ENCODE results near the gene TAF11L12.
"Not testable (repeated sequence)": the region's sequence is repeated elsewhere in the genome, so short reads cannot be mapped to it uniquely, and the experiment has no call there.

The TAF11L12 gene

DNA sequence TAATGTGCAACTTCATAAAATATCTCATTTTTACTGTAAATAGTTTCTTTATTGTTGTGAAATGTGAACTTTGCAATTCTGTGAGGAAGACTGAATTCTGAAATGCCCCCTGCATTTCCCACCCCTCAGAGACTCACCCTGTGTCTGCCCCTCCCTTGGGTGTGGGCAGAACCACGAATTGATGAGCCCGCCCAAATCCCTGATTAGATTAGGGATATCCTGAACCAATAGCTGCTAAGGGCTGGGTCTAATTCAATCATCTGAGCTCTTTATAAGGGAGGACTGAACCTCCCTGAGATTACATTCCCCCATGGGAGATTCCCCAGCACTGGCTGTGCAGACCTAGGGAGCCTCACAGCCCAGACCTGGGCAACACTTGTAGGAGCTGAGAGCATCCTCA lies at the start of gene TAF11L12:
Gene TAF11L12, plus strand, starts transcription at position 301 of the 400 bp plus-strand sequence.
- not testable (repeated sequence) for DNase-seq (ENCODE audit: low read depth); H3K4me3 ChIP-seq (ENCODE audit: low read length)

DNA sequence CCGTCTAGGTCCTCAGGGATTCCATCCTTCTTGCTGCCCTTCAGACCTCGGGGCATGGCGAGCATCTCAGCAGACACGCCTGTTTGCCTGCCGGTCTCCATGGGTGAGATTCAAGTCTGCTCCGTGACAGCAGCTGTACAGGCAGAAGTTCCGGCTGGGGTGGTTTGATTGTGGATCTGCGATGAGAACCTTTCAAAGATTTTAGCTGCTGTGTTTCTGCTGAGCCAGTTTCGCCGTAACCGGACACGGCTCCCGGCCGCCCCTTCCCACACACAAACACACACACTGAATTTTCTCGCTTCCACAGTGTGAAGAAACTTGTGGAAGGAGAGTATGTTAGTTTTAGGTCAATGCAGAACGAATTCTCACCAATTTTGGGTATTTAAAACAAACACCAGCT lies 24.5 kb upstream of the TAF11L12 start, which contains the start of gene TAF11L7:
Gene TAF11L7, minus strand, starts transcription at position 101 of the 400 bp plus-strand sequence.
- not testable (repeated sequence) for H3K4me3 ChIP-seq (ENCODE audit: low read length); DNase-seq (ENCODE audit: low read depth)

DNA sequence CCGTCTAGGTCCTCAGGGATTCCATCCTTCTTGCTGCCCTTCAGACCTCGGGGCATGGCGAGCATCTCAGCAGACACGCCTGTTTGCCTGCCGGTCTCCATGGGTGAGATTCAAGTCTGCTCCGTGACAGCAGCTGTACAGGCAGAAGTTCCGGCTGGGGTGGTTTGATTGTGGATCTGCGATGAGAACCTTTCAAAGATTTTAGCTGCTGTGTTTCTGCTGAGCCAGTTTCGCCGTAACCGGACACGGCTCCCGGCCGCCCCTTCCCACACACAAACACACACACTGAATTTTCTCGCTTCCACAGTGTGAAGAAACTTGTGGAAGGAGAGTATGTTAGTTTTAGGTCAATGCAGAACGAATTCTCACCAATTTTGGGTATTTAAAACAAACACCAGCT lies 19.3 kb upstream of the TAF11L12 start, which contains the start of gene TAF11L8:
Gene TAF11L8, minus strand, starts transcription at position 101 of the 400 bp plus-strand sequence.
- H3K4me3 ChIP-seq (ENCODE audit: low read length): not testable (repeated sequence)

DNA sequence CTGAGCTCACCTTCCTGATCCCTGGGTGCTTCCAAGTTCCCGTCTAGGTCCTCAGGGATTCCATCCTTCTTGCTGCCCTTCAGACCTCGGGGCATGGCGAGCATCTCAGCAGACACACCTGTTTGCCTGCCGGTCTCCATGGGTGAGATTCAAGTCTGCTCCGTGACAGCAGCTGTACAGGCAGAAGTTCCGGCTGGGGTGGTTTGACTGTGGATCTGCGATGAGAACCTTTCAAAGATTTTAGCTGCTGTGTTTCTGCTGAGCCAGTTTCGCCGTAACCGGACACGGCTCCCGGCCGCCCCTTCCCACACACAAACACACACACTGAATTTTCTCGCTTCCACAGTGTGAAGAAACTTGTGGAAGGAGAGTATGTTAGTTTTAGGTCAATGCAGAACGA lies 15.9 kb upstream of the TAF11L12 start, which contains the start of gene TAF11L9:
Gene TAF11L9, minus strand, starts transcription at position 140 of the 400 bp plus-strand sequence.
- not testable (repeated sequence) for DNase-seq (ENCODE audit: low read depth); H3K4me3 ChIP-seq (ENCODE audit: low read length)

More for the DNA sequence above, 19.3 kb upstream of the TAF11L12 start, which contains the start of gene TAF11L8:
- not testable (repeated sequence) for DNase-seq (ENCODE audit: low read depth)

DNA sequence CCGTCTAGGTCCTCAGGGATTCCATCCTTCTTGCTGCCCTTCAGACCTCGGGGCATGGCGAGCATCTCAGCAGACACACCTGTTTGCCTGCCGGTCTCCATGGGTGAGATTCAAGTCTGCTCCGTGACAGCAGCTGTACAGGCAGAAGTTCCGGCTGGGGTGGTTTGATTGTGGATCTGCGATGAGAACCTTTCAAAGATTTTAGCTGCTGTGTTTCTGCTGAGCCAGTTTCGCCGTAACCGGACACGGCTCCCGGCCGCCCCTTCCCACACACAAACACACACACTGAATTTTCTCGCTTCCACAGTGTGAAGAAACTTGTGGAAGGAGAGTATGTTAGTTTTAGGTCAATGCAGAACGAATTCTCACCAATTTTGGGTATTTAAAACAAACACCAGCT lies 12.5 kb upstream of the TAF11L12 start, which contains the start of gene TAF11L10:
Gene TAF11L10, minus strand, starts transcription at position 101 of the 400 bp plus-strand sequence.
- H3K4me3 ChIP-seq (ENCODE audit: low read length); DNase-seq (ENCODE audit: low read depth): not testable (repeated sequence)

DNA sequence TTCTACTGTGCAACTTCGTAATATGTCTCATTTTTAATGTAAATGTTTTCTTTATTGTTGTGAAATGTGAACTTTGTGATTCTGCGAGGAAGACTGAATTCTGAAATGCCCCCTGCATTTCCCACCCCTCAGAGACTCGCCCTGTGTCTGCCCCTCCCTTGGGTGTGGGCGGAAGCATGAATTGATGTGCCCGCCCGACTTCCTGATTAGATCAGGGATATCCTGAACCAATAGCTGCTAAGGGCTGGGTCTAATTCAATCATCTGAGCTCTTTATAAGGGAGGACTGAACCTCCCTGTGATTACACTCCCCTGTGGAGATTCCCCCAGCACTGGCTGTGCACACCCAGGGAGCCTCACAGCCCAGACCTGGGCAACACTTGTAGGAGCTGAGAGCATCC lies 6.3 kb upstream of the TAF11L12 start, which contains the start of gene TAF11L11:
Gene TAF11L11, plus strand, starts transcription at position 304 of the 400 bp plus-strand sequence.
- H3K4me3 ChIP-seq (ENCODE audit: low read length); DNase-seq (ENCODE audit: low read depth): not testable (repeated sequence)

DNA sequence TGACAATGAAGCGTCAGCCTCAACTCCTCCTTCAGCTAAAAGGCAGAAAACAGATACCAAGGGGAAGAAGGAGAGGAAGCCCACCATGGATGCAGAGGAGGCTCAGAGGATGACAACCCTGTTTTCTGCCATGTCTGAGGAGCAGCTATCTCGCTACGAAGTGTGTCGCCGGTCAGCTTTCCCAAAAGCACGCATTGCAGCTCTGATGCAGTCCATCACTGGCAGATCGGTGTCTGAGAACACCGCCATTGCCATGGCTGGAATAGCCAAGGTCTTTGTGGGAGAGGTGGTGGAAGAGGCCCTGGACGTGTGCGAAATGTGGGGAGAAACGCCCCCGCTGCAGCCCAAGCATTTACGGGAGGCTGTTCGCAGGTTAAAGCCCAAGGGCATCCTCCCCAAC lies 5.2 kb upstream of the TAF11L12 start:
- no peak for DNase-seq (ENCODE audit: low read depth)
- H3K4me3 ChIP-seq (ENCODE audit: low read length): no peak overlapping the region
- TF ChIP-seq, protein P1, sequence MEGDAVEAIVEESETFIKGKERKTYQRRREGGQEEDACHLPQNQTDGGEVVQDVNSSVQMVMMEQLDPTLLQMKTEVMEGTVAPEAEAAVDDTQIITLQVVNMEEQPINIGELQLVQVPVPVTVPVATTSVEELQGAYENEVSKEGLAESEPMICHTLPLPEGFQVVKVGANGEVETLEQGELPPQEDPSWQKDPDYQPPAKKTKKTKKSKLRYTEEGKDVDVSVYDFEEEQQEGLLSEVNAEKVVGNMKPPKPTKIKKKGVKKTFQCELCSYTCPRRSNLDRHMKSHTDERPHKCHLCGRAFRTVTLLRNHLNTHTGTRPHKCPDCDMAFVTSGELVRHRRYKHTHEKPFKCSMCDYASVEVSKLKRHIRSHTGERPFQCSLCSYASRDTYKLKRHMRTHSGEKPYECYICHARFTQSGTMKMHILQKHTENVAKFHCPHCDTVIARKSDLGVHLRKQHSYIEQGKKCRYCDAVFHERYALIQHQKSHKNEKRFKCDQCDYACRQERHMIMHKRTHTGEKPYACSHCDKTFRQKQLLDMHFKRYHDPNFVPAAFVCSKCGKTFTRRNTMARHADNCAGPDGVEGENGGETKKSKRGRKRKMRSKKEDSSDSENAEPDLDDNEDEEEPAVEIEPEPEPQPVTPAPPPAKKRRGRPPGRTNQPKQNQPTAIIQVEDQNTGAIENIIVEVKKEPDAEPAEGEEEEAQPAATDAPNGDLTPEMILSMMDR (conservative IDR thresholded peaks at IDR 0.05; ENCODE audit: low read length): no peak

DNA sequence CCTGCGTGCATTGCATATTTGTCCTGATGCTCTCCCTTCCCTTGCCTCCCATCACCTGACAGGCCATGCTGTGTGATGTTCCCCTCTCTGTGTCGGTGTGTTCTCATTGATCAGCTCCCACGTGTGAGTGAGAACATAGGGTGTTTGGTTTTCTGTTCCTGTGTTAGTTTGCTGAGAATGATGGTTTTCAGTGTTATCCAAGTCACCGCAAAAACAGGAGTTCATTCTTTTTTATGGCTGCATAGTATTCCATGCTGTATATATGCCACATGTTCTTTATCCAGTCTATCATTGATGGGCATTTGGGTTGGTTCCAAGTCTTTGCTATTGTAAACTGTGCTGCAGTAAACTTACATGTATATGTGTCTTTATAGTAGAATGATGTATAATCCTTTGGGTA lies 2.7 kb upstream of the TAF11L12 start:
- DNase-seq (ENCODE audit: low read depth); H3K4me3 ChIP-seq (ENCODE audit: low read length): not testable (repeated sequence)

DNA sequence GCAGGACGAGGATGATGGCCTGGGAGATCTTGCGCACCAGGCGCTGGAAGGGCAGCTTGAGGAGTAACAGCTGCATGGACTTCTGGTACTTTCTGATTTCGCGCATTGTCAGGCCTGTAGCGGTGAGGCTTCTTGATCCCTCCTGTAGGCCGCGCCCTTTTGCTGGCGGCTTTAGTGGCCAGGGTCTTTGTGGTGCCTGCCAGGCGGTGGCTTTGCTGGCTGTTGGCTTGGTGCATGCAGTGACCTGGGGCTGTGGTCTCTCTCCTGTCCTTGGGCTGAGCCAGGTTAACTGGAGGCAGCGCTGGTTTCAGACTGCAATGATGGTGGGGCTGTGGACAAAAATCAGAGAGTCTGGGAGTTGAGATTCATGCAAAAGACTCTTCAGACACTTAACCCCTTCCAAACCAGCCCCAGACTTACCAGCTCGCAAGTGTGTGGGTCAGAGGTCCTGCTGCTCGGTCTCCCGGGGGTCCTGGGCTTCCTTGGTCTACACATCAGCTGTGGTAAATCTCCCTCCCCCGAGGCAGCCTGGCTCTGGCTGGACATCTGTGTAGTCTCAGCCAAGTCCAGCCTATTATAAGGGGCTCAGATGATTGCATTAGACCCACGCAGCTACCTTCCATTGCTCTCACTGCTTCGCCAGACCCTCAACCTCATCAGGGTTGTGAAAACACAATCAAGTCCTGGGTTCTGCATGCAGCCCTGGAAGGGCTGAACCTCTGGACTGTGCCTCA lies 4.8 kb downstream of the TAF11L12 start:
- no peak overlapping the region for H3K4me3 ChIP-seq (ENCODE audit: low read length)
- DNase-seq (ENCODE audit: low read depth): no peak
- TF ChIP-seq, protein P1 (conservative IDR thresholded peaks at IDR 0.05; ENCODE audit: low read length): no peak

DNA sequence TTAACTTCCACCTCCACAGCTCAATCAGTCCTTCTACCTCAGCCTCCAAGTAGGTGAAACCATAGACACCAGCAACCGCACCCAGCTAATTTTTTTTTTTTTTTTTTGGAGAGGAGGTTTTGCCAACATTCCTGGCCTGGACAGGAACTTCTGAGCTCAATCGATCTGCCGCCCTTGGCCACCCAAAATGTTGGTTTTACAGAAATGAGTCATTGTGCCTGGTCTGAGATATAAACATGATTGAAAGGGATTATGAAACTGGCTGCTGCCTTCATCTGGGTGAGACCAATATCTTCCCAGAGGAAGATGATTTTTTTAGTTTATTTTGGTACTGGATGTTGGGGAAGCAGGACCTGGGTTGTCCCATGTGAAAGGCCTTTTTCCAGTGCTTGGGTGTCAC lies 9.2 kb downstream of the TAF11L12 start:
- TF ChIP-seq, protein P1 (conservative IDR thresholded peaks at IDR 0.05; ENCODE audit: low read length): no peak
- no peak for DNase-seq (ENCODE audit: low read depth)
- no peak overlapping the region for H3K4me3 ChIP-seq (ENCODE audit: low read length)

DNA sequence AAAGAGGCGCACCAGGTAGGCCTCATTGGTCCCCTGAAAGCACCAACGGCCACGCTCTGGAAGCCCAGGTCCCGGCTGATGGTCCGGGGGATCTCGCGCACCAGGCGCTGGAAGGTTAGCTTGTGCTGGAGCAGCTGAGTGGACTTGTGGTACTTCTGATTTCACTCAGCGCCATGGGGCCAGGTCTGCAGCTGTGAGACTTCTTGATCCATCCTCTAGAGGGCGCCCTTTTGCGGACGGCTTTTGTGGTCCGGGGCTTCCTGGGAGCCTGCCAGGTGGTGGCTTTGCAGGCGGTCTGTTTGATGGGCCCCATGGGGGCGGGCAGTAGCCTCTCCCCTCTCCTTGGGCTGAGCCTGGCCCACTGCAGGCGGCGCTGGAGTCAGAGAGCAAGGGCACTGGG lies 10.4 kb downstream of the TAF11L12 start:
- H3K4me3 ChIP-seq (ENCODE audit: low read length): no peak overlapping the region
- DNase-seq (ENCODE audit: low read depth): no peak
- TF ChIP-seq, protein P1 (conservative IDR thresholded peaks at IDR 0.05; ENCODE audit: low read length): no peak

Measured in AG10803 (cell line).